Myocyte (in vitro differentiated cells): ENCODE data around the gene SFXN5. TPM values are rescaled to one million over a fixed set of nuclear protein-coding genes. Genes with fewer than 3 reads are reported as not detected.

Experiments
- DNase-seq: peaks from one replicate; pipeline ENCODE4 v3.0.0-alpha.2; 2012; ENCODE audit warnings: low read depth
- total RNA-seq: library from RNA; depleted of rRNA; stranded (reverse); fragments of >200 nt; gene quantifications from 2 replicates; pipeline ENCODE4 v1.2.3, GENCODE V29; 2014

The SFXN5 gene
- total RNA-seq, 1 donor from 2014 or later: 9.5 TPM

DNA sequence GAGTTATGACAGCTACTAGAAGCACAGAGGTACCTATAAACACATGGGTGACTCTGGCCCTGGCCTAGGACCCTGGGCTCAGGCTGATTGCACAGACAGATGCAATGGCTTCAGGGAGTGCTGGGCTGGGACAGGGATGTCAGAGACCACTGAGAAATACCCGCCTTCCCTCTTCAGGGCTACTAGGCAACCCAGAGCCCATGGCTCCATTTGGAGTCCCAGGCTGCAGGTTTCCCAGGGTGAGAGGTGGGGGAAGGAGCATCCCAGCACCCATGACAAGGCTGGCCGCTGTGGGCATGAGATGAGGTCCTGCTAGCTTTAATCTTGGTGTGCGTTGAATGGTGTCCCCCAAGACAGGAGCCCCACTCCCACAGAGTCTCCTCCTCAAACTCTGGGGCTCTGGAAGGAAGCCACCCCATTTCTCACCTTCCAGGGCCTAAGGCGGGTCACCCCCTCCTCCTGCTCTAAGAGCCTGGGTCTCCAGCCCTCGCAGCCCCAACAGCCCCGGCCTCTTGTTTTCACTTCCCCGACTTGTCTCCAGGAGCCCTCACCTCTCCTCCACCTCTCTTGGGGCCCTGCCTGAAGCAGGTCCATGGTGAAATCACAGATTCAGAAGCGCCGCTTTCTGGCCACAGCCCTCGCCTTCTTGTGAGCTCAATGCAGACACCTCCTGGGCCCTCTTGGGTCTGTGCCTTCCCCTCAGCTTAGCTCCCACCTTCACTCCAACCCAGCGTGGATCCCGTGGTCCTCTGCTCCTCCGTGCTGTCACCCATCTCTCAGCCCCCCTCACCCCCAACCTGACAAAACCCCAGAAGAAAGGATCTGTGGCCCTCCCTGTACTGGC, 112.7 kb downstream of the SFXN5 start:
- DNase-seq: no peak

DNA sequence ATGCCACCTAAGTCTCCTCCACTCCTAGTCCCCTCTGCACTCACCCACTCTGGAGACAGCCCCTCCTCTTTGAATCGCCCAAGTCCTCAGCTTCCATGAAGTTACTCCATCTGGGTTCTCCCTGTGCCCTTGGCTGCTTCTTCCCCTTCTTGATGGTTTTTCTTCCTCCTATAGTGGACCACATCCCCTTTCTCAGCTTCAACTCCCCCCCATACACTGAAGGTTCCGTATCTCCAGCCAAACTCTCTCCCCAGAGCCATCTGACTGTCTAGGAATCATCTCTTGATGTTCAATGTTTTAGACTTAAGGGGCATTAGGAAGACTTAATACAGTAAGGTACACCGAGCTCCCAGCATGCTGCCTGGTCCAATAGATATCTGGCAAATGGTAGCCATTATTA, 114.6 kb downstream of the SFXN5 start:
- no peak for DNase-seq

DNA sequence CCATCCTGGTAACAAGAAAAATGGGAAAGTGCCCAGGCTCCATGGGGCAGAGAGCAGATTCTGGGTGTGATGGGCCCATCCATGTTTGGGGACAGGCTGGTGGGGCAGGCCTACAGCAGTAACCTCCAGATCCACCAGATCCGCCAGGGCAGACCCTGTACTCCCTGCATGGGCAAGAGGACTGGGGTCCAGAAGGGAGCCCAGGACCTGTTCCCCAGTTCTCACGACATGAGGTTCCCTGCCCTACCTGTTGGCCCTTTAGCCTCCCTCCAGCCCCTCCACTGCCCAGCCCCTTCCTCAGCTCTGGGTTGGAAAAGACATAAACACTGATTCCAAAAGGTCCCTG, 115.5 kb downstream of the SFXN5 start:
- DNase-seq: no peak

DNA sequence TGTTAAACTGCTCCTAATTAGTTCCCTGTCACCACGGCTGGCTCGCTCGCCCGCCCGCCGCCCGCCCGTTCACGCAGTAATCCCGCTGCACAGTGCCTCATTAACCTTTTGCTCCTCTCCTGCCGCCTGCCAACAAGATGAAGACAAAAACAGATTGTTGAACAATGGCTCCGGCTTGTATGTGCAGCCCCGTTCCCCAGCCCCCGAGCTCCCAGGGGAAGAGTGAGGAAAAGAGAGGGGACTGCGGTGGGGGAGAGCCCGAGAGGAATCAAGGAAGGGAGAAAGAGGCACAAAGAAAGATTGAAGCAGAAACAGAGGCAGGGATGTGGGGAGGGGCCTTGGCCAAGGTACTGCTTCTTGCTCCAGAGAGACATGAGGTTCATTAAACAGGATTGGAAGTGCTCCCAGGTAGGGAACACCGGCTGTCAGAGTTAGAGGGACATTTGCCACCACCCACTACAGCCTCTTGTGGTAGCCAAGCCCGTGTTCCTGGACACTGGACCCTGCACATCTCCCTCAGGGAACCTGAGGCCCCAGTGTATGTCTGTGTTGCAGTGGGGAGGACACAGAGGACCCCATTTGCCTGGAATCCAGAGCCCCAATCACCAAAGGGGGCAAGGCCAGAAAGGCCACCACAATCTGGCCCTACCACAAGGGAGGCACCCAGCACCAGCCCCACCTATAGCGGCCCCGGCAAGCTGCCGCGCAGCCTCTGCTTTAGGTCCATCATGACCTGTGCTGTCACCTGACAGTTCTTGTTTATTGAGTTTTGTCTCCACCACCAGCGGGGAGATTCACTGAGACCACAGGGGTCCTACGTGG, 116.1 kb downstream of the SFXN5 start:
- no peak for DNase-seq

DNA sequence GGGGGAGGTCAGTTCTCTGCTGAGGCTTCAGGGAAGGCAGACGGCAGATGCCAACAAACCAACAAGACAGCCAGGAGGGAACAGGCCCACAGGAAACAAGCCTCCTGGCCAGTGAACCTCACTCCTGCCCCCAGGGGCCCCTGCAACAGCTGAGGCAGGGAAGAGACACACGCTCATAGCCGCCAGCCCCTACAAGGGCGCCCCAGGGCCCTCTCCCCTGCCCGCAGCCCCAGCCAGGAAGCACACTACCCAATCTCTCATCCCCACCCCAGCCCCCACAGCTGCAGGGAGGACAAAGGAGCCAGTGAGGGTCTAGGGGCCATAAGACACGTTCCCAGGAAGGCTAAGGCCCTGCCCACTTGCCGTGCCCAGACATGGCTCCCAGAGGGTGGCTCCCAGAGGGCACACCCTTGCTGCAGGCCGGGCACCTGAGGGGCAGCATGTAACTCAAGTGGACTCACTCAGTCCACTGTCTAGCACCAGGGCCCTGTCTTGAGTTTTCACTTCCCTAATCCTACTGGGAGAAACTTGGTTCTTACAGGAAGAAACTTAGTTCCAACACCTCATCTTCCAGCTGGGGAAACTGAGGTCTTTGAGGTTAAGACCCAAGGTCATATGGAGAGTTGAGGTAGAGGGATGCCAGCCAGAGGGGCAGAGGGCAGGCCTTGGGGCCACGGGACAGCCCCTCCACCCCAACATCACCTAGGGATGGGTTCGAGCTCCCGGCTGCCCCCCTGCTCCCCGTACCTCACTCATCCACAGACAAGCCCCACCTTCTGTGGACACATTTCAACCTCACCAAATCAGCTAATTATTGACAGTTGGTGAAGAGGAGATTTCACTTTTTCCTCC, 116.9 kb downstream of the SFXN5 start:
- DNase-seq: peak; percentile 47

DNA sequence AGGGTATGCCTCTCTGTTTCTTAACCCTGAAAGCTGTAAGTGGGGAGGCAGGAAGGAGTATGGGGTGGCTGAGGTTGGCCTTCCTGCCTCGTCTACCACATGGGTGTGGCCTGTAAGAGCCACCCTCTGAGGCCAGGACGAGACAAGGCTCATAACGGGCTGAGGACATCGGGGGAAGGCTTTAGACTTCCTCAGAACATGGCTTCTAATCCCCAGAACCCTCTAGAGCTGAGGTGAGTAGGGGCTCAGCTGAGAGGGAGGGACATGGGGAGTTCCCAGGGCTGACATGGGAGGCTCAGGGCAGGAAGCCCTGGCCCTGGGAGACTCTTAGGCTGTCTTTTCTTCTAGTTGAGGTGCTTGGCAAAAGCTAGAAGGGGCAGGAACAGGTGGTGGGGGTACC, 117.5 kb downstream of the SFXN5 start:
- no peak for DNase-seq

DNA sequence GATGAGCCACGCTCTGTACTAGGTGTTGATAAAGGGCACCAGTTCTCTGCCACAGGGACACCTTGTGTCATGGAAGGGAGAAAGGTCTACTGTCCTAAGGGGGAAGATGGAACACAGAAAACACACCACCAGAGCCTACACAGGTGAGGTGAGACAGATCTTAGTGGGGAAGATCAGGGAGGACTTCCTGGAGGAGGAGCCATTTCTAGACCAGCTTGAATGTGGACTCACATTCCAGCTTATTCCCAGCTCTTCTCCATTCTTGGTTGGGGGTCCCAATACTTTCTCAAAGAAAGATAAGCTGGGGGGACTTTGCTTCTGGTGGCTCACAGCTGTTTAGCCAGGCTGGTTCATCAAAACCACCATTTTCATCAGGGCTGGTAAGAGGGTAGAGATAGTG, 118.0 kb downstream of the SFXN5 start:
- no peak for DNase-seq

DNA sequence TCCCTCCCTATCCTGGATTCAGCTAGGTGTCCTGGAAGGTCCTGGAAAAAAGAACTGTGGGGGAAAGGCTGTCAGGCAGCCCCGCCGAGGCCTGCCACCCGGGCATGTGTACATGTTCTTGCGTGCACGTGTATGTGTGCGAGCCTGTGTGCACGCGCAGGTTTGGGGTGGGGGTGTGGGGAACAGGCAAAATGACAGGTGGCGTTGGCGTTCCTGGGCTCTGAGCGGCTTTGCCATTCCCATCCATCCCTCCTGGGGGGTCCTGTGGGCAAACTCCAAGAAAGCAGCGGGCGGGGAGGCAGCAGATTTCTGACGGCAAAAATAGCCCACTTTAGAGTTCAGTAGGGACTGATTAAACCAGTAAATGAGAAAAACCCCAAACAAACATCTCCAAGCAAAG, 118.6 kb downstream of the SFXN5 start:
- no peak for DNase-seq

DNA sequence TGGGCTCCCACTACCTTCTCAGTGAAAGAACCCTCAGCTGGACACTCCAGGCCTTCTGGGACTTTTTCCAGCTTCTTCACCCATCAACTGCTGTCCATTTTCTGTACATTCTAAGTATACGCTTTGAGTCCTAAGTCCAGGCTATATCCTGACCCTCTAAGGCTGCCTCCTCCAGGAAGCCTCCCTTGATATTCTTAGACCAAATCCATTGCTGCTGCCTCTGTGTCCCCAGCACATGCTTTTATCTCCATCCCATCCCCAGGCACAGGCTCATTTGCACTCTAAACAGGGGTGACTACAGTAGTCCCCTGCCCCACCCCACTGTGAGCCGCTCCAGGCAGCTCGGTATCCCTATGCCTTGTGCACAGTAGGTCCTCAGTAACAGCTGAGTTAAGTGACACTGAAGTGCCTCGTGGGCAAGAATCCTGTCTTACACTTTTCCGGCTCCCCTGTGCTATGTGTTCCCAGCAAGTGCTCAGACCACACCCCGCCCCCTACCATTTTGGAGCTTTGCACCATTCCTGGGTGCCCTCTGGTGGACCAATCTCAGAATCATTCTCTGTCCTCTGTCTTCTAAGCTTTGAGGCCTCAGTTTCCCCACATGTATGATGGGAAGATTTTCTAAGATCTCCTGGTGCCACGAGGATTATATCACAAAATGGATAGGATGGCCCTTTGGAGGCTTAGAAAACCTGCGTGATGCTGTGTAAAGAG, 119.2 kb downstream of the SFXN5 start:
- DNase-seq: no peak

DNA sequence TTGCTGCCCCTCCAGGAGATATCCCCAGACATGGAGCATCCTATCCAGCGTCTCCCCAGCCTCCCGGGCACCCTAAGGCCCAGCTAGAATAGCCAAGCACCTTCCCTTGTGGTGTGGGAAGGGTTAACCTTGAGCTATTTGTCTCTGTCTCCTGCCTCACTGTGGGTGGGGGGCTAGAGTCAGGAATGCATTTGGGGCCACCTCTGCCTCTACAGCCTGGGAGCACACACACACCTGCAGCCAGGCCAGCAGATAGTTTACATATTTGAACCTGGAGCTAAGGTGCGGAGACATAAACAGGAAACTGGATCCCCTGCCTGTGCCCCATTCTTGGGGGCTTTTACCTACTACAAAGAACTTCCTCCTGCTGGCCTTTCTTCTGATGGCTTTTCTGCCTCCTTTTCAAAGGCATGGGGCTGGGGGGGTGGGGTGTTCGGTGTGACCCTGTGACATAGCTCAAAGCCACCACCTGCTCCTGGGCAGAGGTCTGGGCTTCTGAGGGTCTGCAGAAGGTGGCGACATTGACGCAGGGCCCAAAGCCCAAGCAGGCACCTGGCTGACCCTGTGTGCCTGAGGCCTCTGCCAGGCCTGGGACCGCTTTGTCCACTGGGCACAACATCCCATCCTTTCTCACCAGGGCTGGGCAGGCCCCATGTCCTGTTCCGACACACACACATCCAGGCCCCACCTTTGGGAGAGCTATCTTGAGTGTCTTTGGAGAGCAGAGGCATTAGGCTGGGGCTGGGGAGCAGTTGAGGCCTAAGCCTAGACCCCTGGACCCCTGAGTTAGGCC, 120.0 kb downstream of the SFXN5 start:
- no peak for DNase-seq

DNA sequence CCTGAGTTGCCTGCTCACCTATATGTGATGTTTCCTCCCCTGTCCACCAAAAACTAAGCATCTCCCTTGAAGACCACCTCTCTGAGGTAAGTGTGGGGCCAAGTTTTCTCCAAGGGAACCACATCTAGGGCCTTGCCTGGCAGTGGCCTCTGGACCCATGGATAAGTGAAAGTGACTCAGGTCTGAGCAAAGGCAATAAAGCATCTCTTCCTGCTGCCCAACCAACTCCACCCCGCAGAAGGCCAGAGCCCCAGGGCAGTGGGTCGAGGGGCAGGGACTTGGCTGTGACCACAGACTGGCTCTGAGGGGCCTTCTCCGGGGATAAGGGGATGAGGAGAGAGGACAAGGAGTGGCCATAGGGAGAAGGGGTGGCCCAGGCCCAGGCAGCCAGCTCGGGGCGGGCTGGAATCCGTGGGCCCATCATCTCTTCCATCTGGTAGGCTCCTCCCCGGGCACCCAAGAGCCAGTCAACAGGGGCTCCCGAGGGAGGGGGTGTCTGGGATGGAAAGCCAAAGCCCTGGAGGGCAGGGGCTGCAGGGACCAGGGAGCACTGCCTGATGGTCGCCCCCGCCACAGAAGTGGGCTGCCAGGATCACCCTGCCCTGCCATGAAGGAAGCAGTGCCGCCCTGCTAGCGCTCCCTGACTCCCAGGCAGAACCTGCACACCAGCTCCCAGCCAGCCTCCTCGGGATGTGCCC, 120.8 kb downstream of the SFXN5 start:
- DNase-seq: no peak

DNA sequence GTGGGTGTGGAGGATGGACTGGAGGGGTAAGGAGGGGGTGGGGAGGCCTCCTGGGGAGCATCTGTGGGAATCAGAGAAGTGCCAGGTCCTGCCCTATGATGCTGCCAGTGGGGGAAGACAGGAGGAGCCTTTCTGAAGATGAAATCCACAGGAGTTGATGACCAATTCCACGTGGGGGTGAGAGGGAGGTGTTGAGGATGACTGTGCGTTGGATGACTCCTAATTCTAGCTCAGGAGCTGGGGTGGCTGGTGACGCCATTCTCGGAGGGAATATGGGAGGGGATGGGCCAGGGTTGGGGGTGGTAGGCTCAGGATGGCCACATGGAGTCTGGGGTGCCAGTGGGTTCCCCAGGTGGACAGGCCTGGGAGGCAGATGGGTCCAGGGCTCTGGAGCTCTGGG, 121.9 kb downstream of the SFXN5 start:
- no peak for DNase-seq

DNA sequence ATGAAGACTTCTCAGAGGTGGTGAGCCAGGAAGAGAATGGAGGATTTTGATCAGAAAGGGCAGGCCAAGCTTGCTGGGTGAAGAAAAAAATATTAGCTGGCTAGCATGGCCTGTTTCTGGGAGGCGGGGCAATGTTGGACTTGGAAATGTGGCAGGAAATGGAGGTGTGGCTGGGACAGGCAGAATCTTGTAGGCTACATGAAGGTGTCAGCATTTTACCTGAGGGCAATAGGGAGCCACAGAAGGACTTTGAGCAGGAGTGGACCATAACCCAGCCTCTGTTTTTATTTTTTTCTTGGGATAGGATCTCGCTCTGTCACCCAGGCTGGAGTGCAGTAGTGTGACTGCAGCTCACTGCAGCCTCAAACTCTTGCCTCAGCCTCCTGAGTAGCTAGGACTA, 122.5 kb downstream of the SFXN5 start:
- DNase-seq: no peak

DNA sequence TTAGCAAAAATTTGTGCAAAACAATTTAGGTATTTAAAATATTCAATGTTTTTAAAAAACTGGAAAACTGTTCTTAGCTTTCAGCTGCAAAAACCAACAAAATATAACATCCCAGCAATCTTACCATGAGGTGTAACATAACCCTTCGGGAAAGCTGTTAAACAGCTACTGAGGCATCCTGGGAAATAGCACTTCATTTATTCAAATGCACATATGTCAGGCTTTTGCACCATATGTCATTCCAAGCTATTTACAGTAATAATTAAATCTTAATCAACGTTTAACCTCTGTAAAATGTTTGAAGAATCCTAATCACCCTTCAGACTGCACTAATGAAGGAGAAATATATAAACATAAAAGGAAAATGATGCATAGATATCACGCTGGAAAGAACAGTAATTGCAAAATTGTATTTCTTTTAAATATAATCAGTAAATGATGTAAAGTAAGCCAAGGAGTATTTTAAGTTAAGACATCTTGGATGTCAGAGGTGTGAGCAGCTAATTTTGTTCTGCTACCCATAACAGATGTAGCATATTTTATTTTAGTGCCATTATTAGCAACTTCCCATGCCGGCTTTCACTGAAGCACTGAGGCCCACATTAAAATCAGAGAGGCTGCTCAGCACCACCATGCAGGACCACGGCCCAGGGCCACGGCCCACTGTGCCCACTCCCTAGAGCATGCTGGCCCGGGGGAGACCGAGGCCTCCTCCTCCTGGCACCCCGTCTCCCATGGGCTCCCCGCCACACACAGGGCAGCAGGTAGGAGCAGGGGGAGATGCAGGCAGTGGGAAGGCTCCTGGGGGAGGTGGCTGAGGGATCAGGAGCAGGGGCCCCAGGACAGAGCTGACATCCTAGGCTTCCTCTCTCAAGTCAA, 123.3 kb downstream of the SFXN5 start:
- DNase-seq: no peak

DNA sequence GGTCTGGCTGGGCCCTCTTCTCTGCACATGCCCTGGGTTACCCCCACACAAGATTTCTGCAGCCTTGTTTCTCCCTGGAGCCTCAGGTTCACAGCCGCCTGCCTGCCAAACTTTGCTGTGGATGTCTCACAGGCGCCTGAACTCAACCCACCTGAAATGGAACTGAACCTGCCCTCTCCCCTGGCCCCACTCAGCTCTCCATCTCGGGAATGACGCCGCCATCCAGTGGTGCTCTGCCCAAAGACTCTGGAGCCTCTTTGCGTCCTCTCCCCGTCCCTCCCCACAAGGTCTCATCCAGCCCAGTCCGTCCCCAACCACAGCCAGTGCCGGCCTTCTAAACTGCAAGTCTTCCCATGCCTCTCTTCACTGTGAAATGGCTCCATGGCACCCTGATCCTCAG, 125.0 kb downstream of the SFXN5 start:
- DNase-seq: no peak

DNA sequence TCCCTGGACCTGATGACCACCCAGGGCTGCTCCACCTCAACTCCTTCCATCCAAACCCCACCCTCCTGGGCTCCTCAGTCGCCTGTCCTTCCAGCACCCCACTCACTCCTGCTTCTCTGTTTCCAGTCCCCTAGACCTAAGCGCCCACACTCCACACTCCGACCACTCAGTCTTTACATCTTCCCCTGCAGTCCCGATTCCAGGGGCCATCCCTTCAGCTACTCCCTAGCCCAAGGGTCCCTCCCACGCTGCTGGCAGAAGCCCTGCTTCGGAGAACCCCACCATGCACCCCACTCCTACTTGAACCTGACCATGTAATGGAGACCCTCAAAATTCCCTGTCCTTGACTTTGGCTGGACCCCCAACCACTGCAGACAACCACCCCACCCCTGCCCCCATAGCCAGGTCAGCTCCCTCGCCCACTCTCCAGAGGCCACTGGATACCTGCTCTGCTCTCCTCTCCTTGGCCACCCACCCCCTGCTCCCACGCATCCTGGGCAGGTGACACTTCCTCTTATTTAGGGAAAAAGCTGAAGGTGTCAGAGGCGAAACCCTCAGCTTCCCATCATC, 126.0 kb downstream of the SFXN5 start:
- no peak for DNase-seq

DNA sequence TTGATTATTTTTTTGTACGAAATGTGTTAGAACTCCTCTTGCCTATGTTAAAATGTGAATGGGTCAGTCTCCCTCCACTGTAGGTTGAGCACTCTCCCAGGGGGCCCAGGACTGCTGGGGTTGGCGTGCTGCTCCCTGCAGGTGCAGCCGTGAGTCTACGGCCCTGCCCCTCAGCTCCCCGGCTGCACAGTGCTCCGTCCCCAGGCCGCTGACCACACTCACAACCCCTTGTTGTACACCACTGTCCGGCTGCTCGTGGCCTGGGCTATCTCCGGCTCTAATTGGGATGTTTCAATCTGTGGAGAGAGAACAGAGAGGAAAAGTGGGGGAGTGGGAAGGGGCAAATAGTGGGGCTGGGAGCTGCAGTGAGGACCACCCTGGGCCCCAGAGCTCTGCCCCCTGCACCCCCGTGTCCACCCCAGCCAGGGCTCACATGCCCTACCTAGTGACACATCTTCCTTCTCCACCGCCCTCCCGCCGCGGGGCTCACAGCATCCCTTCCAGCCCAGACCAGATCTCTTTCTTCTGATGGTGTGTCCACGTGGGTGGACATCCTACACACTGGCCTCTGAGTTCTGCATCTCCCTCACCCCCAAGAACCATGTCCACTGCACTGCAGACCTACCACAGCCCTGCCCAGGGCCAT, 126.6 kb downstream of the SFXN5 start:
- no peak for DNase-seq
